H9 (cell line): ENCODE results near the gene BEST3. TPM values are rescaled to one million over a fixed set of nuclear protein-coding genes. Genes with fewer than 3 reads are reported as not detected.

Experiments
- DNase-seq: peaks from one replicate; pipeline ENCODE4 v3.0.0-alpha.2; 2017
- H2AFZ ChIP-seq: one replicate; pipeline ENCODE4 v1.6.1; 2013; ENCODE audit warnings: mild to moderate bottlenecking, low read length, control low read depth, moderate library complexity
- H2AK5ac ChIP-seq: 2 replicates; pipeline ENCODE4 v1.6.1; 2013; ENCODE audit warnings: low read length, control low read depth, mixed read lengths; ENCODE audit not compliant: insufficient read length
- H2BK120ac ChIP-seq: one replicate; pipeline ENCODE4 v1.6.1; 2013; ENCODE audit warnings: low read depth, mild to moderate bottlenecking, low read length, control low read depth, inconsistent platforms; ENCODE audit not compliant: poor library complexity, severe bottlenecking
- H2BK12ac ChIP-seq: 2 replicates; pipeline ENCODE4 v1.6.1; 2013; ENCODE audit warnings: low read length, control low read depth, mixed read lengths, low read depth; ENCODE audit not compliant: insufficient read length
- H2BK15ac ChIP-seq: 2 replicates; pipeline ENCODE4 v1.6.1; 2013; ENCODE audit warnings: low read depth, low read length, control low read depth
- H2BK20ac ChIP-seq: one replicate; pipeline ENCODE4 v1.6.1; 2013; ENCODE audit warnings: low read depth, mild to moderate bottlenecking, low read length, control low read depth, inconsistent platforms; ENCODE audit not compliant: poor library complexity, severe bottlenecking
- H2BK5ac ChIP-seq: 2 replicates; pipeline ENCODE4 v1.6.1; 2013; ENCODE audit warnings: low read length, control low read depth, mixed read lengths; ENCODE audit not compliant: insufficient read length
- H3K14ac ChIP-seq: 2 replicates; pipeline ENCODE4 v1.6.1; 2013; ENCODE audit warnings: low read length, control low read depth; ENCODE audit not compliant: insufficient read depth
- H3K18ac ChIP-seq: 2 replicates; pipeline ENCODE4 v1.6.1; 2013; ENCODE audit warnings: low read depth, mild to moderate bottlenecking, mixed read lengths, low read length, control low read depth; ENCODE audit not compliant: insufficient read length
- H3K23ac ChIP-seq: 2 replicates; pipeline ENCODE4 v1.6.1; 2013; ENCODE audit warnings: low read length, control low read depth, mixed read lengths, low read depth; ENCODE audit not compliant: insufficient read length
- H3K23me2 ChIP-seq: 2 replicates; pipeline ENCODE4 v1.6.1; 2013; ENCODE audit warnings: low read depth, mild to moderate bottlenecking, mixed read lengths, low read length, control low read depth; ENCODE audit not compliant: insufficient read length, poor library complexity, severe bottlenecking
- H3K27ac ChIP-seq: 2 replicates; pipeline ENCODE4 v1.5.1; 2013; ENCODE audit warnings: low read length, control low read depth, mixed read lengths, low read depth; ENCODE audit not compliant: insufficient read length
- H3K27me3 ChIP-seq: 2 replicates; pipeline ENCODE4 v1.6.1; 2013; ENCODE audit warnings: low read length, control low read depth, inconsistent platforms; ENCODE audit not compliant: insufficient read depth
- H3K4ac ChIP-seq: 2 replicates; pipeline ENCODE4 v1.6.1; 2013; ENCODE audit warnings: low read depth, mild to moderate bottlenecking, control low read depth, inconsistent platforms, low read length, moderate library complexity
- H3K4me1 ChIP-seq: 2 replicates; pipeline ENCODE4 v1.6.1; 2013; ENCODE audit warnings: low read length, control low read depth, inconsistent platforms; ENCODE audit not compliant: insufficient read depth
- H3K4me2 ChIP-seq: 2 replicates; pipeline ENCODE4 v1.6.1; 2013; ENCODE audit warnings: low read length, control low read depth, mixed read lengths; ENCODE audit not compliant: insufficient read length, insufficient read depth
- H3K56ac ChIP-seq: 2 replicates; pipeline ENCODE4 v1.6.1; 2013; ENCODE audit warnings: low read depth, mild to moderate bottlenecking, mixed read lengths, low read length, control low read depth; ENCODE audit not compliant: insufficient read length
- H3K79me1 ChIP-seq: 2 replicates; pipeline ENCODE4 v1.6.1; 2013; ENCODE audit warnings: low read depth, mild to moderate bottlenecking, moderate library complexity, low read length, control low read depth, inconsistent platforms; ENCODE audit not compliant: insufficient read depth, poor library complexity, severe bottlenecking
- H3K79me2 ChIP-seq: 2 replicates; pipeline ENCODE4 v1.6.1; 2013; ENCODE audit warnings: low read length, control low read depth, inconsistent platforms; ENCODE audit not compliant: insufficient read depth
- H3K9ac ChIP-seq: 2 replicates; pipeline ENCODE4 v1.6.1; 2013; ENCODE audit warnings: low read length, control low read depth, mixed read lengths; ENCODE audit not compliant: insufficient read length; ENCODE audit errors: extremely low read depth
- H3K9me3 ChIP-seq: one replicate; pipeline ENCODE4 v1.6.1; 2013; ENCODE audit warnings: low read depth, low read length, inconsistent platforms; ENCODE audit not compliant: control insufficient read depth
- H3T11ph ChIP-seq: one replicate; pipeline ENCODE4 v1.6.1; 2013; ENCODE audit warnings: mild to moderate bottlenecking, low read length, control low read depth, inconsistent platforms
- H4K20me1 ChIP-seq: one replicate; pipeline ENCODE4 v1.6.1; 2013; ENCODE audit not compliant: control insufficient read depth, insufficient read length, insufficient read depth
- H4K5ac ChIP-seq: 2 replicates; pipeline ENCODE4 v1.6.1; 2013; ENCODE audit warnings: low read depth, mild to moderate bottlenecking, mixed read lengths, low read length, control low read depth; ENCODE audit not compliant: insufficient read length
- H4K8ac ChIP-seq: replicated peaks from 2 replicates; pipeline ENCODE4 v1.6.1; 2013; ENCODE audit warnings: low read length, control low read depth, mixed read lengths, low read depth; ENCODE audit not compliant: insufficient read length
- H4K91ac ChIP-seq: 2 replicates; pipeline ENCODE4 v1.6.1; 2013; ENCODE audit warnings: low read depth, mild to moderate bottlenecking, moderate library complexity, mixed read lengths, low read length, control low read depth; ENCODE audit not compliant: insufficient read length
- H3K27ac Mint-ChIP-seq, 3 experiments: 2 replicates in 2 of 3; 3 replicates in 1 of 3; pipeline ENCODE4 v1.8.0; 2020 to 2021; ENCODE audit warnings: mixed read lengths in 3 of 3, mild to moderate bottlenecking in 1 of 3, moderate library complexity in 1 of 3
- H3K27me3 Mint-ChIP-seq: 2 replicates; pipeline ENCODE4 v1.8.0; 2021; ENCODE audit warnings: low read depth, mild to moderate bottlenecking, moderate library complexity, mixed read lengths
- H3K36me3 Mint-ChIP-seq, 3 experiments: 2 replicates in 2 of 3; 3 replicates in 1 of 3; pipeline ENCODE4 v1.8.0; 2020 to 2021; ENCODE audit warnings: low read depth in 3 of 3, mixed read lengths in 3 of 3; ENCODE audit not compliant: insufficient read depth in 1 of 3
- H3K4me1 Mint-ChIP-seq, 2 experiments: 2 replicates each; pipeline ENCODE4 v1.8.0; 2020; ENCODE audit warnings: mixed read lengths in 2 of 2
- H3K4me3 Mint-ChIP-seq, 2 experiments: 2 replicates in 1 of 2; 3 replicates in 1 of 2; pipeline ENCODE4 v1.8.0; 2020 to 2021; ENCODE audit warnings: mild to moderate bottlenecking in 2 of 2, mixed read lengths in 2 of 2, moderate library complexity in 1 of 2
- H3K9me3 Mint-ChIP-seq, 2 experiments: 2 replicates in 1 of 2; 3 replicates in 1 of 2; pipeline ENCODE4 v1.8.0; 2020; ENCODE audit warnings: mild to moderate bottlenecking in 2 of 2, mixed read lengths in 2 of 2, moderate library complexity in 1 of 2
- CTCF ChIP-seq: fragments of 200-600 bp; sonication (generic); conservative IDR thresholded peaks from 3 replicates; pipeline ENCODE4 v1.8.0; 2021; ENCODE audit warnings: antibody characterized with exemption, mild to moderate bottlenecking
- WGBS: extraction: QIAGEN DNeasy Blood & Tissue Kit; methylation state at CpG from one replicate; pipeline ENCODE4 v1.1.7; 2013; ENCODE audit warnings: missing lambda C conversion rate, low lambda C conversion rate, mixed read lengths; ENCODE audit not compliant: insufficient read length; ENCODE audit errors: extremely low coverage; 5-methylcytosine and 5-hydroxymethylcytosine counted together
- total RNA-seq: library from RNA; stranded (reverse); gene quantifications from 2 replicates; pipeline ENCODE4 v1.2.1, GENCODE V29; 2021

Gene BEST3
- total RNA-seq, 1 experiment from 2014 or later = 0.42 TPM

DNA sequence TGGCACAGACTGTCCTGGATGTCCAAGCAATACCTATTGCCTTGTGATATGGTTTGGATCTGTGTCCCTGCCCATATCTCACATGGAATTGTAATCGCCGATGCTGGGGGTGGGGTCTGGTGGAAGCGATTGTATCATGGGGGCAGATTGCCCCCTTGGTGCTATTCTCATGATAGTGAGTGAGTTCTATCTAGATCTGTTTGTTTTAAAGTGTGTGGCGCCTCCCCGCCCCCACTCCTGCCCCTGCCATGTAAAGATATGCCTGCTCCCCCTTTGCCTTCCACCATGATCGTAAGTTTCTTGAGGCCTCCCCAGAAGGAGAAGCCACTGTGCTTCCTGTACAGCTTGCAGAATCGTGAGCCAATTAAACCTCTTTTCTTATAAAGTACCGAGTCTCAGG lies 71.6 kb downstream of the BEST3 start:
- H3K79me2 ChIP-seq = no peaks in the 10 kb centered on the region
- H2BK5ac ChIP-seq = no peak overlapping the region
- H4K8ac ChIP-seq = no peak overlapping the region
- H3K9ac ChIP-seq = no peak overlapping the region
- H2AFZ ChIP-seq = no peak overlapping the region
- no peak for TF ChIP-seq CTCF
- H3K27me3 ChIP-seq = no peaks in the 10 kb centered on the region
- no peak overlapping the region for H2BK120ac ChIP-seq
- Mint-ChIP-seq H3K27ac (peak overlapping the region in 1 of 3 experiments; percentile 46; a peak in 2 of 7 replicates), H3K36me3 (no peaks in the 10 kb centered on the region), H3K27me3 (no peaks in the 10 kb centered on the region), H3K9me3 (no peaks in the 10 kb centered on the region; a peak in 1 of 5 replicates), H3K4me3 (no peak overlapping the region), H3K4me1 (no peaks in the 10 kb centered on the region)
- H4K91ac ChIP-seq = no peak overlapping the region
- no peaks in the 10 kb centered on the region for H4K20me1 ChIP-seq
- no CpG with 5 or more reads among the region's 8 CpGs for WGBS
- DNase-seq = no peak
- H3K56ac ChIP-seq = no peak overlapping the region
- no peaks in the 10 kb centered on the region for H3K79me1 ChIP-seq
- H3K23me2 ChIP-seq = no peaks in the 10 kb centered on the region
- no peak overlapping the region for H3K27ac ChIP-seq
- H2BK12ac ChIP-seq = no peak overlapping the region
- H3K4ac ChIP-seq = no peak overlapping the region
- peak overlapping the region; percentile 56; the same call in 1 of the 2 replicates for H3K14ac ChIP-seq
- no peak overlapping the region for H2BK20ac ChIP-seq
- H3K4me2 ChIP-seq = no peak overlapping the region
- H2BK15ac ChIP-seq = no peak overlapping the region
- no peaks in the 10 kb centered on the region for H3K4me1 ChIP-seq
- no peak overlapping the region for H3K23ac ChIP-seq
- no peak overlapping the region for H3T11ph ChIP-seq
- no peak overlapping the region for H2AK5ac ChIP-seq
- no peak overlapping the region for H4K5ac ChIP-seq
- H3K18ac ChIP-seq = no peak overlapping the region
- H3K9me3 ChIP-seq = no peaks in the 10 kb centered on the region
